HG03457 (cell line): Measurements from ENCODE around the gene MBOAT2.

ENCODE experiments used
- ATAC-seq: cut with Tn5 transposase; IDR thresholded peaks from one replicate; pipeline ENCODE4 v1.9.1; 2021; ENCODE audit warnings: moderate number of reproducible peaks; ENCODE audit not compliant: unreplicated experiment

The MBOAT2 gene

GRCh38 chr2:8863331-8863953 is 140.0 kb downstream of the MBOAT2 start:
- ATAC-seq = no peak

- ATAC-seq = no peak
These were observed 141.3 kb downstream of the MBOAT2 start for GRCh38 chr2:8862230-8862629.

GRCh38 chr2:8861797-8862196 is 141.7 kb downstream of the MBOAT2 start:
- no peak for ATAC-seq

GRCh38 chr2:8860239-8860638 is 143.2 kb downstream of the MBOAT2 start:
- no peak for ATAC-seq

- no peak for ATAC-seq
These were observed 144.6 kb downstream of the MBOAT2 start for GRCh38 chr2:8858910-8859309.

- no peak for ATAC-seq
These were observed 145.2 kb downstream of the MBOAT2 start for GRCh38 chr2:8858264-8858663.

GRCh38 chr2:8857709-8858108 is 145.8 kb downstream of the MBOAT2 start:
- no peak for ATAC-seq

- ATAC-seq = no peak
These were observed 147.3 kb downstream of the MBOAT2 start for GRCh38 chr2:8856176-8856575.

GRCh38 chr2:8855010-8855409 is 148.5 kb downstream of the MBOAT2 start:
- ATAC-seq = no peak

- no peak for ATAC-seq
These were observed 150.1 kb downstream of the MBOAT2 start for GRCh38 chr2:8853426-8853825.

- no peak for ATAC-seq
These were observed 151.5 kb downstream of the MBOAT2 start for GRCh38 chr2:8851811-8852560.

- no peak for ATAC-seq
These were observed 152.5 kb downstream of the MBOAT2 start for GRCh38 chr2:8850845-8851487.

GRCh38 chr2:8849327-8849726 is 154.2 kb downstream of the MBOAT2 start:
- no peak for ATAC-seq

- ATAC-seq = no peak
These were observed 155.0 kb downstream of the MBOAT2 start for GRCh38 chr2:8848328-8849100.

GRCh38 chr2:8847400-8847799 is 156.1 kb downstream of the MBOAT2 start:
- ATAC-seq = no peak

- ATAC-seq = no peak
These were observed 161.6 kb downstream of the MBOAT2 start for GRCh38 chr2:8841932-8842331.

GRCh38 chr2:8840475-8841091 is 162.9 kb downstream of the MBOAT2 start:
- no peak for ATAC-seq

- ATAC-seq = no peak
These were observed 164.1 kb downstream of the MBOAT2 start for GRCh38 chr2:8839189-8839965.

GRCh38 chr2:8837795-8838140 is 165.7 kb downstream of the MBOAT2 start:
- peak; percentile 8 for ATAC-seq
